ENCODE data around the gene KITLG.
"Not testable (repeated sequence)": the region's sequence is repeated elsewhere in the genome, so short reads cannot be mapped to it uniquely, and the experiment has no call there.

The KITLG gene

DNA sequence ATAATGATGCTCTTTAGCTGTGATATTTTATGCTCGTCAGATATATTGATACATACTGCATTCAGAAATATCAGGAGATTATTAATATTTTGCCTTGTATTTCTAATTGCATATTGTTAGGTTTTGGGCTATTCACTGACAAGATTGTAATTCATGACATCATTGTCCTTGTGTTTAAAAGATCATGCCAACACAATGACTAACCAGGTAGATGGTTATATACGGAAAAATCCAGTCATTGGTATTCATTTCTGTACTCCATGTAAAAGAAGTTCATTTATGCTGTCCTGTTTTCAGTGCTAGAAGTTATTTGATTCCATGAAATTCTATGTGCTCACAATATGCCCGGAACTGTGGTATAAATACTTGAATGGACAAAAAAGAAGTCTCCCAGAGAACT lies 107.5 kb downstream of the KITLG start:
- no peak for DNase-seq

DNA sequence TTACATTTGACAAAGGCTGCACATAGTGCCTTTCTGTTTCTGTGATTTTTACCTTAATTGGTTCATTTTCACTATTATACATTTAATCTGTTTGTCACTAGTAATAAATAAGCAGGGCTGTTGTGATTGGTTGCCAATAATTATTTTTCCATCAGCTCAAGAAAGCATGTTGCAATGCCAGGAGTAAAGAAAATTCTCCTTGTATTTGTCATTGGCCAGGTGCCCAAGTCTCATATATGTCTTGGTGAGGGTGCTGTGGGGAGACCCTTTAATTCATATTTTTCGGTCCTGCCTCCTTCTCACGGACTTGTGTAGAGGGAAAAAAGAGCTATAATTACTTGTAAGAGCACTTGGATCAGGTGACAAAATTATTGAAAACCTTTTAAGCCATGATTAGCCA lies 108.0 kb downstream of the KITLG start:
- no peak for DNase-seq

DNA sequence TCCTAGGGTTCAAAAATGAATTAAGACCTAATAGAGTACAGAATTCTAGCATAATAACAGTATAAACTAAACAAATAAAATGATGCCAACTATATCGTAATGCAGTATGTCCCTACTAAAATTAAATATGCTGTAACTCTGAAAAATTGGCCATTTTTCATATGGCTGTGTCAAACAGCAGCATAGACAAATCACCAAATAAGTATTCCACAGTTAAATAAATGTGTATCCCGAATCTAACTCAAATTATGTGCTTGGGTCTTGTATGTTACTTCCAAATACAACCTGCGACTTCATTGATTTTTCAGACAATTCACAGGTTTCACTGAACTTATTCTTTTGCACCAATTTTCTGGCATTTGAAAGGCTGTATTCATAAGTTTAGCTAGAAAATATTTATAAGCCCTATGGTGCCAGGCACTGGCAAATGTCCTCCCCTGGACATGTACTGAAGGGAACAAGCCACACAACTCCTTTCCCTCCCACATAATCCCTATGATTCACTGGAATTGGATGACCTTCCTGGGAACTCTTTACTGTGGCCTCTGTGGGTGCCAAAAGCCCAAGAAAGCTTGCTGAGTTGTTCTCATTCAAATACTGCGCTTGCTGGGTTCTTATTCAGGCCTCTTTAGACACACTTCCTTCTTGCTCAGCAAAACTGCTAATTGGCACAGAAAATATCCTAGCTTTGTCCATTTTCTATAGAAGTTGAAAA lies 108.8 kb downstream of the KITLG start:
- DNase-seq, result no peak

DNA sequence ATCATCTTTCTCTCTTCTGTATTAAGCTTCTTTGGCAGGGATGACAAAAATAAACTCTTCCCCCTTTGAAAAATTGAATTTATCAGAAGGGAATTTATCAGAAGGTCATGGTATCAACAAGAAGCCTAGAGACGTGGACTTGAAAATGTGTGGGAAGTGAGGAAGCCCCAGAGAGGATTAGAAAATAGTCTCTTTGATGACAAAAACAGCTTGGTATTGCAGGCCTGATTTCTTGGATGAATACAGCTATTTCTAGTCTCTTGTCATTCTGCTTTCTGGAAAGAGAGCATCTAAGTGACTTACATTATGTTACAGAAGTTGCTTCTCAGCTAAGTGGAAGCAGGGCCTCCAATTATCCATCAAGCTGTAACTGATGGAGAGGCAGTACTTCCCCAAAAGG lies 111.1 kb downstream of the KITLG start:
- DNase-seq, result no peak

DNA sequence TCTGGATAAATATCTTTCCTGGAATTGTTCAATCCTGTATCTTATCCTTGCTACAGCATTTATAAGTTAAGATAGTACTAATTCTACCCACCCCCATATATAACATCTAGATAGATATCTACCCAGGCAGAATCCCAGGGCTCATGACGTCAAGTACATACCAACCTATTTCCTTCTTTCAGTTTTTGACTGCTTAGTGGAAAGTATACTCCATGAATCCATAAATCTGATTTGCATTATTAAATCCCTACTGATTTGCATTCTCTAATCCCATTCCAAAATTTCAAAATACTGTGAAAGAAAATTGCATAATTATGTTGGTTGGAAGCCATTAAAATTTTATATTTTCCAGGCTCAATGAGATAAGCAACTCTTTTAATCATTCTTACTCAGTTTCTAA lies 111.7 kb downstream of the KITLG start:
- no peak for DNase-seq

DNA sequence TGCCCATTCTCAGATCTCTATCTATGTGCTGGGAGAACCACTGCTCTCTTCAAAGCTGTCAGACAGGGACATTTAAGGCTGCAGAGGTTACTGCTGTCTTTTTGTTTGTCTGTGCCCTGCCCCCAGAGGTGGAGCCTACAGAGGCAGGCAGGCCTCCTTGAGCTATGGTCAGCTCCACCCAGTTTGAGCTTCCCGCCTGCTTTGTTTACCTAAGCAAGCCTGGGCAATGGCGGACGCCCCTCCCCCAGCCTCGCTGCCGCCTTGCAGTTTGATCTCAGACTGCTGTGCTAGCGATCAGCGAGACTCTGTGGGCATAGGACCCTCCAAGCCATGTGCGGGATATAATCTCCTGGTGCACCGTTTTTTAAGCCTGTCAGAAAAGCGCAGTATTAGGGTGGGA lies 113.6 kb downstream of the KITLG start:
- not testable (repeated sequence) for DNase-seq

DNA sequence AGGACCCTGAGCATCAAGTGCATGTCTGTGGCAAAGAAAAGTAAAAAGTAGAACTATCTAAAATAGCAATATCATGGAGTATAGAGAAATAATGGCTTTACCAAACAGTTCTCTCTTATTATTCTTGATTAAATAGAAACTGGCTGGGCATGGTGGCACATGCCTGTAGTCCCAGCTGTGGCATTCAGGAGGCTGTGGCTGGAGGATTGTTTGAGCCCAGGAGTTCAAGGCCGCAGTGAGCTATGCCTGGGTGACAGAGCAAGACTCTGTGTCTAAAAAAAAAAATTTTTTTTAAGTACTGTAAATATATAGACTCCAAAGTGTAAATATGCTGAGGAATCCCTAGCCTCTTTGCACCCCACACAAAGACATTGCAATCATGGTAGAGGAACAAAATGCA lies 121.9 kb downstream of the KITLG start:
- no peak for DNase-seq

DNA sequence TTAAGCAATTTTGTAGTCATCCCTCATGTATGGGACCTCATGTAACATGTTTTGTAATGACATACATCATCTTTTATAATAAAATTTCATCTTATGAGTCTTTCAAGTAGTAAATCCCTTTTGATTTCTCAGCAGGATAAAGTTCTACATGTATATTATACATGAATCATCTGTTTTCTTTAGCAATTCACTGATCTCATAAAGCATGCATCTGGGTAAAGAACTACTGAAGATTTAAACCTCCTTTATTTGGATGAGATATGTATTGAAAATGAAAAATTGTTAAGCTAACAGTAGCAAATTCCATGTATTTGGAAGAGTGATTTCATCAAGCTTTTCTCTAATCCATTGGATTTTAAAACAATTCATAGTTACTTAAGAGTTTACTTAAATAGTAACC lies 126.9 kb downstream of the KITLG start:
- no peak for DNase-seq

DNA sequence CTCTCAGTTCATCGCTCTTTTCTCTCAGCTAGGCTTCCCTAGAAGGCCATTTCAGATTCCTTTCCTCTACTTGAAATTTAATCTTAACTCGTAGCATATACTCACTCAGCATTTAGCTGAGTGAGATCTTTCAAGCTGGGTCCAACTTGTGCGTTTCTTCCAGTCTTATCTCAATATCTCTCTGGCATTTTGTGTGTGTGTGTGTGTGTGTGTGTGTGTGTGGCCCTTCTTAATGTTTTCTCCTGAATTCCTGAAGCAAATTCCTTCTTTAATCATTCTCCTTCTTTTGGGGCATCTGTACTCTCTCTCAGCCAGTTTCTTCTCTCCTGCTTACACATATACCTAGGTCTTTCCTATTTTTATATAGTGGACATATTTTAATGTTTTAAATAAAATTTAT lies 129.1 kb downstream of the KITLG start:
- DNase-seq, result no peak

DNA sequence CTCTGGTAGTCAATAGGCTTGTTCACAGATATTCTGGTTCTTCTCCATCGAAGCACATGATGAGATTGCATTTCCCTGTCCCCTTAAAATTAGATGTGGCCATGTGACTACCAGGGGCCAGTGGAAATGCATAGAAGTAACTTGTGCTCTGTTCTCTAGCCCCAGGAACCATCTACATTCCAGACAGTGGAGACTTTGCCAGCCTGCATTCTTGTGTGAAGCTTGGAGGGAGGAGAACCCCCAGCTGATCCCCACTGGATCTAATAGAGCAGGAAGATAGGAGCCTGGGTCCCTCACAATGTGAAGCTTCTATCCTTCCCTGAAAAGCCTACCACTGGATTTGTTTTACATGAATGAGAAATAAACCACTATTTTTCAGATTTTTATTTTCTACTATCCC lies 130.1 kb downstream of the KITLG start:
- no peak for DNase-seq

DNA sequence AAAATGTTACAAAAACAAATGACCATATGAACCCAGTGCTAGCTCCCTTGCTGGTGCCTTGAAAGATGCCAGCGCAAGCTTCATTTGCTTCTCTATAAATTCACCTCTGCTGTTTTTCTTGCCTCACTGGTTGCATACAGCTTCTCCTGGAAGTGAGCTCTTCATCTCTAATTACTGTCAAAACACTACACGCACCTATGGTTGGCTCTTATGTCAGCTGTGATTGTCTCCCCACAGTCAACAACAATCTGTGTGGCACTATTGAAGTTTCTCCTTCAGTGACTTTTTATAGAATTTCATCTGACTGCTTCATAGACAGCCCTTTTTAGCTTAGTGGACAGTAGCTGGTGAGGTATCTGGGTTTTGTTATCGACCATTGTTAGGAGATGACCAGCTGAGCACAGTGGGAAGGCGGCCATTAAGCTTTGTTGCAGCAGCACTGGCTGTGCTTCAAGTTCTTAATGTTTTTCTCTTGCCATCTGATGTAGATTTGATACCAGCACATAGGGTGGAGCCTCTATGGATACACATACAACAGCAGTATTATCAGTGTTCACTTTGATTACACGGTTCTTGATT lies 131.8 kb downstream of the KITLG start:
- peak; percentile 97 for DNase-seq

DNA sequence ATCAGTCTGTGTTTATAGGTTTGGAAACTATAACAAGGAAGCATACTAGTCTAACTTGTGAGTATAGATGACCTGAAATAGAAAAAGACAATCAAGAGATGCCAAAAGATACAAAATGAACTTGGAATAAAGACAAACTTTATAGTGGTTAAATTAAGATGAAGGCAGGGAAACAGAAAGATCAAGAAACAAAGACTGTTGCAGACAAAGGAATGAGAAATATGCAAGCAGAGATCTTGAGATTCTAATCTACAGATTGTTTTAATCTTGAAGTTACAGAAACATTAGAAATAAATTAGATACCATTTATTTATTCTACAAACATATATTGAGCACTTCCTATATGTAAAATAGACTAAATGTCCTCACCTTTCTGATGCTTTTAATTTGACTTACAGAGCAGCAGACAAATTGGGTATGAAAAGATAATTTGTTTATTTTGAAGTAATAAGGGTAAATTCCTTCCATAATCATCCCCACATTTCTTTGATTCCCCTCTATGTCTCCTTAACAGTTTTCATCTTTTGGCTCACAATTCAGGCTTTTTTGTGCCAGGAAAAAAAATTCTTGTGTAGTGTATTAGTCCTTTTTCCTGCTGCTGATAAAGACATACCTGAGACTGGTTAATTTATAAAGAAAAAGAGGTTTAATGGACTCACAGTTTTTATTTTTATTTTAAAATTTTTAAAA lies 134.4 kb downstream of the KITLG start:
- no peak for DNase-seq

DNA sequence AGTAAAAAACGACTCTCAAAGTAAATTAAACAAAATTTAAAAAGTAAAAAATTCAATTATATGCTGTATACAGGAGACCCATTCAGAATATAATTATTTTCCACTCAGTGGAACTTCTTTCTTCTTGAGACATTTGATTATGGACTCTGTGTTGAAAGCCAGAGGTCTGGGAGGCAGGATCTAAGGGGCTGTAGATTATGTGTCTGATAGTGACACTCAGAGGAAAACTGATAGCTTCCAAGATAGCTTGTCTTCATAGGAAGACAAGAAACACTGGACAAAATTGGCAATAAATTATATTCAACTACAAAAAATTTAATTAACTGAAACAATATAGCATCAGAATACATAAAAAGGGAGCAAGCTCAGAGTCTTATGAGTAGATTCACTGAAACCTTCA lies 135.8 kb downstream of the KITLG start:
- no peak for DNase-seq
